Measurements from ENCODE around the gene UBE2F.
"Not testable (repeated sequence)": the region's sequence is repeated elsewhere in the genome, so short reads cannot be mapped to it uniquely, and the experiment has no call there.

Gene UBE2F

GRCh38 chr2:238057696-238058575 lies 91.1 kb downstream of the UBE2F start:
- DNase-seq = not testable (repeated sequence)

- DNase-seq = no peak
Observed at GRCh38 chr2:238059505-238059904, 92.7 kb downstream of the UBE2F start.

DNA sequence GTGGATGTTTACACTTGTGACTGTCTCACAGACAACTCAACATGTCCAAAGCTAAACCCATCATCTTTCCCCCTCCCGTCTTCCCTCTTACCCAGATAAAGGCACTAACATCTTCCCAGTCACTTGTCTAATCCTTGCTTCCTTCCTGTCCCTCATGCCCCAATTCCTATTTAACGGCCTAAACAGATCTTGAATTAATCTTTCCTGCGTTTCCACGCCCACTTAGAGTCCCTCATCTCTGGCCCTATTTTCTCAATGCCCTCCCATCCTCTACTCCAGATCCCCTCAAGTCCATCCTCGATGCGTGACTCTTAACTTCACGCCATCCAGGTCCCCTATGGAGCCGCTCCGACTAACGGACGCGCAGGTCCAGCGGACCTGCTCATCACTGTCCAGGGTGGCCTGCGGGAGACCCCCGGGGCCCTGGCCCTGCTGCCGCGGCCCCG lies 93.3 kb downstream of the UBE2F start:
- no peak for DNase-seq

- DNase-seq = peak; percentile 20
Observed at GRCh38 chr2:238060542-238061314, 93.9 kb downstream of the UBE2F start, which contains the start of gene SCLY. Gene SCLY (plus strand): TSS chr2:238061001. CDS start chr2:238061055, 54 bp downstream.

GRCh38 chr2:238061315-238062202 lies 94.7 kb downstream of the UBE2F start:
- DNase-seq = no peak

- no peak for DNase-seq
Observed at GRCh38 chr2:238063414-238064189, 96.8 kb downstream of the UBE2F start.

- no peak for DNase-seq
Observed at GRCh38 chr2:238064376-238064775, 97.6 kb downstream of the UBE2F start.

- no peak for DNase-seq
Observed at GRCh38 chr2:238065071-238065846, 98.4 kb downstream of the UBE2F start.

DNA sequence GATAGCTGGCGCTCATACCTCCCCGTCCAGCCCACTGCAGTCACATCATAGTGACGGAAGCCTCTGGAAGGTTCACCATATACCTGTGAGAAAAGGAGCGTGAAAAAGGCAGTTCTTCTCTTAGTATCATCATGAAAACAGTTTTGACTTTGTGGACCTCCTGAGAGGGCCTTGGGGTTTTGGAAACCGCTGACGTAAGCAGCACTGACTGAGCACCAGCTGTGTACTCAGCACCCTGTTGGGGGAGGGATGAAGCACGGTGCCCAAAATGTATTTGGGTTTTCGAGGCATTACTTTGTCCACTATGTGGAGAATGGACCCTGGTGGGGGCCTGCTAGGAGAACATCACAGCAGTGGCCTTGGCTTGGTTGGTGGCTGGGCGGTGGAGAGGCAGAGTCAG lies 99.4 kb downstream of the UBE2F start:
- no peak for DNase-seq

DNA sequence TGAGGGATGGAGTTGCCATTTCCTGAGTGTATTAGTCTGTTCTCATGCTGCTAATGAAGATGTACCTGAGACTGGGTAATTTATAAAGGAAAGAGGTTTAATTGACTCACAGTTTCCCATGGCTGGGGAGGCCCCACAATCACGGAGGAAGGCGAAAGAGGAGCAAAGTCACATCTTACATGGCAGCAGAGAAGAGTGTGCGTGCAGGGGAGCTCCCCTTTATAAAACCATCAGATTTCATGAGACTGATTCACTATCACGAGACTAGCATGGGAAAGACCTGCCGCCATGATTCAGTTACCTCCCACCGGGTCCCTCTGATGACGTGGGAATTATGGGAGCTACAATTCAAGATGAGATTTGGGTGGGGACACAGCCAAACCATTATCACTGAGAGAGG lies 99.9 kb downstream of the UBE2F start:
- not testable (repeated sequence) for DNase-seq

- DNase-seq = no peak
Observed at GRCh38 chr2:238067939-238068338, 101.1 kb downstream of the UBE2F start.

DNA sequence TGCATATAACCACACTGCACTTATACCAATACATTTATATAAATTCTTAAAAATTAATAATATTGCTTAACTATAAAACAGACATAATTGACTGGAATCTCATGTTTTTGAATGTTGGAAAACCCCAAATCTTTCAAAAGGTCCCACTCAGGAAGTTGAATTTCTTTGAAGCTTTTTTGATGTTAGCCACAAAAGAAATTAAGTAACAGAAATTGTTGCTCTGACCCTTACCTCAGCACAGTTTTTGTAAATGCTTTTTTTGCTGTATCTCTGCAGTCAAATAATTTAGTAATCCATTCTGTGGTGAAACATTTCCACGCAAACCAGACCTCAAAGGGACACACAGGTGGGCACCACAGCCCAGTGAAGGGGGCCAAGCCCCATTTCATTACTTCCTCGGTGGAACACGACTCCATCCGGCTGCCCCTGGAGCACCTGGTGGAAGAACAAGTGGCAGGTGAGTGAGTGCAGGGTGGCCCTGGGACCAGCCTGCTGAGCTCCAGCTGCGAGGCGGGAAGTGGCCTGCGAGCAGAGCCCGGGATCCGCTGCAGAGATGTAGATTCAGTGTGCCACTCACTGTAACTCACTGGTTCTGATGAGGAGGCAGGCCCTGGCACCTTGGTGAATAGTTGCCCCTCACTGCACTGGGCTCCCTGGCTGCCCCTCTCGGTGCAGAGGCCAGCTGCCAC lies 102.4 kb downstream of the UBE2F start:
- DNase-seq = no peak

GRCh38 chr2:238069877-238070276 lies 103.1 kb downstream of the UBE2F start:
- DNase-seq = no peak

- no peak for DNase-seq
Observed at GRCh38 chr2:238075397-238075796, 108.6 kb downstream of the UBE2F start.

DNA sequence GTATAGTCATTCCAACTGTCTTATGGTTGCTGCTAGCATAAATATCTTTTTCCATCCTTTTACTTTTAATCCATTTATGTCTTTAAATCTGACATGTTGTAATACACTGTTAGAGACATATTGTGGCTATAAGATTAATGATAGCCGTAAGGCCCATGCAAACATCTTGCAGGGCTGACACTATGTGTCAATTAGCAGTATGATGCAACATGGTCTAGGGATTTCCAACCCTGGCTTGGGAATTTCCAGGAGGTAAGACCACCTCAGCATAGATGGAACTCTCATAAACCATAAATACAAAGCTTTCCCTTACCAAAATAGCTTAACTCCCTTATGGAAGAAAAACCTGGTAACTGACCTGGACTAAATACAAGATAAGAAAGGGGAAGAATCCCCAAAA lies 110.5 kb downstream of the UBE2F start:
- no peak for DNase-seq

DNA sequence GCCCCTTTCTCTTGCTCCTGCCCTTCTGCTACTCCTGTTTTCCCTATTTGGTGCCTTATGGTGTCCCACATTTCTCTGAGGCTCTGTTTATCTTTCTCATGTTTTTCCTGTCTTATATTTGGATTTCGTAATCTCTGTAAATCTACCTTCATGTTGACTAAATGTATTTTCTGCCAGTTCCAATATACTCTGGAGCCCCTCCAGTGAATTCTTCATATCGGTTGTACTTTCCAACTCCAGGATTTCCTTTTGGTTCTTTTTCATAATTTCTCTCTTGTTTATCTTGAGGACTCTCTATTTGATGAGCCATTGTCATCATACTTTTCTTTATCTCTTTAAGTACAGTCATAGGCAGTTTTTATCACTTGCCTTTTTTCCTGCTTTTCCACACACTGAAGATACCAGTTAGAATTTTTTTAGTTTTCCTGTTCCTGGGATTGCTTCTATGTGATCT lies 113.1 kb downstream of the UBE2F start:
- no peak for DNase-seq

- no peak for DNase-seq
Observed at GRCh38 chr2:238080518-238080917, 113.7 kb downstream of the UBE2F start.

DNA sequence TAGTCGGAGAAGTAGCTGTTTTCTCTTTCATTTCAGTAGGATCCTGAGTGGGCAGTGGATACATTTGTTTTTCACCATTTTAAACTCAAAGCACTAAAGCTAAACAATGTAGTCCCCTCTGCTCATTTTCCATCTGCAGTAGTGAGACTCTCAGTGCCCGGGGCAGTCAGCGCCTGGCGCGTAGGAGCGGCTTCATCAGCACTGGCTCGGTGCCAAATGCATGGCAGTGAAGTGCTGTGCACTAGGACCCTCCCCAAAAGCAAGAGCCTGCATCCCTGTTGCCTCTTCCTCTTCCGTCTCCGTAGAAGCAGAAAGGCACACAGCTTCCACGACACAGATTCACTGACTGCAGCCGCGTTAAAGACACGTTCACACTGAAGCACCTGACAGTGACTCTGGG lies 114.3 kb downstream of the UBE2F start:
- DNase-seq = no peak

DNA sequence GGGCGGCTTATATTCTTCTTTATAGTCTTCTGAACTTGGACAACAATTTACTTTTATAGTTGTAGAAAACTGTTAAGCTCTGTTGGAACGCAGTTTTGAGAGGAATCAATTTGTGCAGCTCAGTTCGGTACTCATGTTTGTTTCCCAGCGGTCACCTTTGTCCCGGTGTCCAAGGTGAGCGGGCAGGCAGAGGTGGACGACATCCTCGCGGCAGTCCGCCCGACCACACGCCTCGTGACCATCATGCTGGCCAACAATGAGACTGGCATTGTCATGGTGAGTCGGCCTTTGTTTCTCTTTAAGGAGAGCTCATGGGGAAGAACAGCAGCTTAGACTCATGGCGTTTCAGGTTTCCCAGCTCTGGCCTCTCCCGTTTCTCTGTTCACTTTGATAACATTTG lies 114.7 kb downstream of the UBE2F start:
- no peak for DNase-seq

DNA sequence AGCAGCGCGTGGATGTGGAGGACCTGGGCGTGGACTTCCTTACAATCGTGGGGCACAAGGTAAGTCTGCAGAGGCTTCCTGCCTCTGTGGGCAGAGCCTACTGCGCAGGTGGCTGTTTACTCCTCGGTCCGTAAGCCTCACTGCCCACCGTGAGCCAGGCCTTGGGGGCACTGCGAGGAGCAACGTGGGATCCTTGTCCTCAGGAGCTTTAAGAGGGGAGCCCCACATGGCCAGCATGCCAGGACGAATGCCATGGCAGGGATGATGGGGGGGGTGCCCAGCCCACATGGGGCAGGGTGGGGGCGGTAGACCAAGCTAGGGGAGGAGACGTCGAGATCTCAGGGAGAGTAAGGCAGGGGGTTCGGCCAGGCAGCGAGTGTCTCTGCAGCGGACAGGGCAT lies 115.3 kb downstream of the UBE2F start:
- no peak for DNase-seq

- DNase-seq = no peak
Observed at GRCh38 chr2:238082827-238083226, 116.0 kb downstream of the UBE2F start.
